Dedifferentiated amniotic fluid mesenchymal stem cell (primary cell): ENCODE data around the gene TBX2.

Source experiments
- DNase-seq: peaks from one replicate; pipeline ENCODE4 v3.0.0-alpha.2; 2016; ENCODE audit errors: extremely low spot score

TBX2 gene

DNA sequence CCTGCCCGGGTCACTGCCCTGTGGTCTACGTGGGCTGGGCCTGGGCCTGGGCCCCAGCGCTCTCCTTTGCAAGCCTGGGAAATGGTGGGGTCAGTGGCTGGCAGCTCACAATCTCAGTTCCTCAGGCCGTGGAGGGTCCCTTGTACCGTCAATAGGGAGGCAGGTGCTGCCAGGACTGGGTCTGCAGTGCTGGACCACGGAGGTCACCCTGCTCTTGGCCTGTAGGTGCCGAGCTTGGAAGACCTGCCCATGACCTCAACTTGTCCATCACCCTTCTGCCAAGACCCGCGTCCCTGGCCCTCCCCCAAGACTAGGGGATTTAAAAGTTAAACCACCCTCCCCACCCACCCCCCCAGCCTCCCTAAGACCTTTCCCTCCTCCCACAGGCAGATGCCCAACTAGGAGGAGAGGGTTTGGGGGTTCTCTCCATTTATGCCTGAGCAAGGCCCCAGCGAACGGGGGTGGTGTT is 2.5 kb downstream of the TBX2 start:
- DNase-seq = no peak

DNA sequence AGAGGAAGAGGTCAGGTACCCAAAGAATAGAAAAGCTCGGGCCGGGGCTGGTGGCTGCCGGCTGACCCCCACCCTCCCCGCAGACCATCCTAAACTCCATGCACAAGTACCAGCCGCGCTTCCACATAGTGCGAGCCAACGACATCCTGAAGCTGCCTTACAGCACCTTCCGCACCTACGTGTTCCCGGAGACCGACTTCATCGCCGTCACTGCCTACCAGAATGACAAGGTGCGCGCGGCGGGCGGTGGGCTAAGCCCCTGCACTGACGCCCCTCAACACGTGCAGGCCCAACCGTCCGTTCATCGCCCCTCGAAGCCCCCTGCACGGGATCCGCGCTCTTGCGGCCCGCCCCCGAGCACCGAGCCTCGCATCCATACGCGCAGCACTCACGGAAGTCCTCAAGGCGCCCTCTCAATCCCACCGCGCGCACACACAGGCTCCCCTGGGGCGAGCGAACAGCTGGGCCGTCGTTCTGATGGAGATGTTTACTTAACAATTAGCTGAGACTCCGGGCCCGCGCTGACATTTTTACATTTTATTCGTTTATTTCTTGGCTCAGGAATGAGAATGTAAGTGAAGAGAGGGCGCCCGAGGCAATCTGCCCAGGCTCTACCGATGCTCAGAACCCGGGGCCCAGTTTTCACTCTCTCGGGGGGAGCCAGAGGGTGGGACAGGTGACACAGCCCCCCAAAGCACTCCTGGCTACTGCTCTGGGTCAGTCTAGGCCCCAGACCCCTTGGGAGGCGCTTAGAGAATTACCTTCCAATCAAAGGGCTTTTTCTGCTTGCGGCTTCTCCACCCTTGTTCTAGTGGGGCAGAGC is 3.5 kb downstream of the TBX2 start:
- DNase-seq = peak; percentile 80

DNA sequence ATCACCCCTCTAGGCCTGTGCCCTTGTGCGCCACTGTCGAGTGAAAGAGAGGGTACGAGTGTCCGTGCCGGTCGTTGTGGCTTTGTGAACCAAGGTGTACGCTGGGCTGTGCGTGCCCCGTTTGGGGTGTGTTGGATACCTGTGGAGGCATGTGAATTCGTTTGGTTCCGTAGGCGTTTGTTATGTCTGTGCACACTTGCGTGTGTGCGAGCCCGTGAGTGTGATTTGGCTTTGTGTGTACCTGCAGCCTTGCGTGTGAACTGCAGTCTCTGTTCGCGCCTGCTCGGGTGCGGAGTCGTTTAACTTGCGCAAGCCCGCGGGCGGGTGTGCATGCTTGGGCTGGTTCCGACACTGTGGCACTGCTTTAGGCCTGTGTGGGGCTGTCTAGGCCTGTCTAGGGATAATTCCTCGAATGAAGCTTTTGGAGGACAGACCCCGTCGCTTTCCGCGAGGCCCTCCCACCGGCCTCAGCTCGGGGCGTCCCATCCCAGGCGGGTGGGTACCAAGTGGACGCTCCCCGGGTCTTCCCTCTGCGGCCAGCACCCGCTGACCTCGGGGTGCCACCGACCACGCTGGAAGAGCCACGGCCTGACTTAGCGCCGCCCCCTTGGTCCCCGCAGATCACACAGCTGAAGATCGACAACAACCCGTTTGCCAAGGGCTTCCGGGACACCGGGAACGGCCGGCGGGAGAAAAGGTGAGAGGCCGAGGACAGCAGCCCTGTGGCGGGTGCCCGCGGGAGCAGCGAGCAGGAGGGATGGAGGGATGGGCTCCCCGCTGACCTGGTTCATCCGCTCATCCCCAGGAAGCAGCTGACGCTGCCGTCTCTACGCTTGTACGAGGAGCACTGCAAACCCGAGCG is 4.4 kb downstream of the TBX2 start:
- DNase-seq = no peak

DNA sequence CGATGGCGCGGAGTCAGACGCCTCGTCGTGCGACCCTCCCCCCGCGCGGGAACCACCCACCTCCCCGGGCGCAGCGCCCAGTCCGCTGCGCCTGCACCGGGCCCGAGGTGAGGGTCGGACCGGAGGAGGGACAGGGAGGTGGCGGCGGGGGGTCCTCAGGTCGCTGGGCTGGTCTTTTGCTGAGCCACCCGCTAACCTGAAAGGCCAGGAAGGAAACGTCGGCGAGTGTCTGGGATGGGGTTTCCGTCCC is 4.9 kb downstream of the TBX2 start:
- DNase-seq = no peak

DNA sequence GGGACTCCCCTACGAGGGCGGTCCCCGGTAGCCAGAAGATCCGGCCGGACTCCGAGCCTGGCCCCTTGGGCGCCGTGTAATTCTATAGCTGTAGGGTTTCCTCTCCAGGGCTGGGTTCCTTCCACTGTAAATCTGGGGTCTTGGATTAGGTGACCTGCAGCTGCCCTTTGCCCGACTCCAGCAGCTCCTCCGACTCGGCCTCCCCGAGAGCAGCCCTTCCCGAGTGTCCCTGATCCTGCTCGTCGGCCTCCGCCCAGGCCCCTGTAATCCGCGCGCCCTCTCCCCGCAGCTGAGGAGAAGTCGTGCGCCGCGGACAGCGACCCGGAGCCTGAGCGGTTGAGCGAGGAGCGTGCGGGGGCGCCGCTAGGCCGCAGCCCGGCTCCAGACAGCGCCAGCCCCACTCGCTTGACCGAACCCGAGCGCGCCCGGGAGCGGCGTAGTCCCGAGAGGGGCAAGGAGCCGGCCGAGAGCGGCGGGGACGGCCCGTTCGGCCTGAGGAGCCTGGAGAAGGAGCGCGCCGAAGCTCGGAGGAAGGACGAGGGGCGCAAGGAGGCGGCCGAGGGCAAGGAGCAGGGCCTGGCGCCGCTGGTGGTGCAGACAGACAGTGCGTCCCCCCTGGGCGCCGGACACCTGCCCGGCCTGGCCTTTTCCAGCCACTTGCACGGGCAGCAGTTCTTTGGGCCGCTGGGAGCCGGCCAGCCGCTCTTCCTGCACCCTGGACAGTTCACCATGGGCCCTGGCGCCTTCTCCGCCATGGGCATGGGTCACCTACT is 5.5 kb downstream of the TBX2 start:
- DNase-seq = no peak

DNA sequence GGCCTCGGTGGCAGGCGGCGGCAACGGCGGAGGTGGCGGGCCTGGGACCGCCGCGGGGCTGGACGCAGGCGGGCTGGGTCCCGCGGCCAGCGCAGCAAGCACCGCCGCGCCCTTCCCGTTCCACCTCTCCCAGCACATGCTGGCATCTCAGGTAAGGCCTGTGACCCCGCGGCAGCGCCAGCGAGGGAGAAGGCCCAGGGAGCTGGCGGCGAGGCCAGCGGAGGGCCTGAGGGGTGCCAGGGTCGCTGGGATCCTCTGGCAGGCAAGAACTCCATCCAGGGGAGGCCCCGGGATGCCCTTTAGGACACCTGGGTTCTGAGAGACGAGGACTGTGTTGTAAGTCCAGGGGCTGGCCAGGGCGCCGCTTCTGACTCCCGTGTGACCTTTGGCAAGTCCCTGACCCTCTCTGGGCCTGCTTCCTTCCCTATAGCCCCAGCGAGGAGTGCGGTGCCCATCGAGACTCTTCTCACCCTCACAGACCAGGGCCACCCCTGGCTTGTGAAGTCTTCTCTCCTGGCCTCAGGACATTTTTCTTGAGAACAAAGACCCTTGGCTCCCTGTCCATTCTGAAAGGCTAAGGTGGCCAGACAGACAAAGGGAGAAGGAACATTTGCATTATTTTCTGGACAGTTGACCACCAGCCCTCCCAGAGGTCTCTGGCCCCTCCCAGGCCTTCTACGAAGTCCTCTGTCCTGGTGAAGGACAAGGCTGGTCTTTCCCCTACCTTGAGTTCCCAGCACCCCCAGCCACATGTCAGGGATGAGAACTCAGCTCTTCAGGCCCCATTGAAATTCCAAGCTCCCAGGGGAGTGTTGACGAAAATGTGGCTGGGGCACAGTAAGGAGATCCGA is 6.3 kb downstream of the TBX2 start:
- no peak for DNase-seq

DNA sequence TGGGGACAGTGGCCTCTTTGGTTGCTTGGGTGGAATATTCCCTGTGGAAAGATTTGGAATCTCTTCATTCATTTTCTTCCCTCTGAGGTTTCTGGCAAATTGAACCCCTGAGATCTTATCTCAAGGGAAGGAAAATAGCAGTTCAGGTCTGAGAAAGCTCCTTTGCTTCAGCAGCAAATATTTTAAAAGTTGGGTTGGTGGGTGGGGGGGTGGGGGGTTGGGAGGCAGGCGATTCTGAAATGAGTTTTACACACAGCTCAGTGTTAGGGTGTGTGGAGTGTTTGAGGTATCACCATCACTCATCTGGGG is 6.8 kb downstream of the TBX2 start:
- DNase-seq = no peak

DNA sequence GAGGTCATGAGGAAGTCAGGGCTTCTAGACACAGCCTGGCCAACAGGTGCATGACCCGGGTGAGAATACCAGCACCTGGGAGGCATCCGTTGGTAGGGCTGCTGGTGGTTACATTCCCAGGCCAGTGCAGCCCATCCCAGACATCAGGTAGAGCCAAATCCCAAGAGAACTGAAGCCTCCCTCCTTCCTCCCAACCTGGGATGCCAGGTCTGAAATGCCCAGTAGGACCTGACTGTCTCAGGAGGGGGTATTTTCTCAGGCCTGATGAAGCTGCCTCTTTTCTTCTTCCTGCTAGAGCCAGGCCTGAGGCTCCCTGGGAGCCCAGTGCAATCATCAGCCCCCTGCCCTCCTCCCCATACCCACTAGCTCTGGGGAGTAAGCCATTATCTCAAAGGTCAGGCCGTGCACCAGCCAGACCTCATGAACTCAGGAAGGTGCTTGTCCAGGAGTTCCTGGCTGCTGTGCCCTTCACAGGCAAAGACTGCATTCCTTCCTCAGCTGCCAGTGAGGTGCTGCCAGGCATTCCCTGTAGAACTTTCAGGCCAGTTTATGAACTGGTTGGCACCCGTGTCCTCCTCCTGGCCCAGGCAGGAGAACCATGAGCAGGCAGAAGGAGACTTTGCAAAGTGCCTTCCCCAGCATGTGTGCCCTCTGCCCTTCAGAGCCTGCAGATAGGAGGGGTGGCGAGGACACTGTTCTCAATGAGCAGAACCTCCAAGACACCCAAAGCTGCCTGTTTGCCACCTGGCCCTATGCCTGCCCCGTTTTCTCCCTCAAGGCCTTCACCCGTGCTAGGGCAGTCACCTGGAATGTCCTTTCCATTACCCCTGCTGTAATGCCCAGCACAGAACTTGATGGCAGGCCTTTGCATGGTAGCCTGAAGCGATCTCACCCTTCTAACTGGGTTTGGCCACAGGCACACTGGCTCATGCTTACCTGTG is 7.6 kb downstream of the TBX2 start:
- no peak for DNase-seq

DNA sequence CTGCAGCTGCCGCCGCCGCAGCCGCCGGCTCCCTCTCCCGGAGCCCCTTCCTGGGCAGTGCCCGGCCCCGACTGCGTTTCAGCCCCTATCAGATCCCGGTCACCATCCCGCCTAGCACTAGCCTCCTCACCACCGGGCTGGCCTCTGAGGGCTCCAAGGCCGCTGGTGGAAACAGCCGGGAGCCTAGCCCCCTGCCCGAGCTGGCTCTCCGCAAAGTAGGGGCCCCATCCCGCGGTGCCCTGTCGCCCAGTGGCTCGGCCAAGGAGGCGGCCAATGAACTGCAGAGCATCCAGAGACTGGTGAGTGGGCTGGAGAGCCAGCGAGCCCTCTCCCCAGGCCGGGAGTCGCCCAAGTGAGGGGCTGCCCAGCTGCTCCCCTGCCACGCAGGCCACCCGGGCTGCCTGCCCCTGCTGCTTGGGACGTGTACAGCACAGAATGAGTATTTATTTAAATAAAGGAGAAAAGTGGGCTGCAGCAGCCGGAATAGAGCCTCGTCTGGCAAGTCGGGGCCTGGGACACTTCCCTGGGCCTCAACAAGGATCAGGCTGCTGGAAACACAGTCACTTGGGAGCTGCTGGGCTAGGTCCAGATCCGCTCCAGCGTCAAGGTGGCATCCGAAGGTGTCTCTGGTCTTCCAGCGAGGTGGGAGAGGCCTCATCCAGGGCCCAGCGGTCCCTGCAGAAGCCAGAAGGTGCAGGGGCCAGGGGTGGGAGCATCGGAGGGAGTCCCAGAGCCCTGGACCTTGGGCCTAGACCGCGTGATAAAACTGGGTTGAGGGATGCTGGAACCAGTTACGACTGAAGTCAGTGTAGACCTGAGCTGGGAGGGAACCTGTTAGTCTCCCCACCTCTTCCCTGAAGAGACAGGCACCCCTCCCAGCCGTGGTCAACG is 8.8 kb downstream of the TBX2 start:
- no peak for DNase-seq

DNA sequence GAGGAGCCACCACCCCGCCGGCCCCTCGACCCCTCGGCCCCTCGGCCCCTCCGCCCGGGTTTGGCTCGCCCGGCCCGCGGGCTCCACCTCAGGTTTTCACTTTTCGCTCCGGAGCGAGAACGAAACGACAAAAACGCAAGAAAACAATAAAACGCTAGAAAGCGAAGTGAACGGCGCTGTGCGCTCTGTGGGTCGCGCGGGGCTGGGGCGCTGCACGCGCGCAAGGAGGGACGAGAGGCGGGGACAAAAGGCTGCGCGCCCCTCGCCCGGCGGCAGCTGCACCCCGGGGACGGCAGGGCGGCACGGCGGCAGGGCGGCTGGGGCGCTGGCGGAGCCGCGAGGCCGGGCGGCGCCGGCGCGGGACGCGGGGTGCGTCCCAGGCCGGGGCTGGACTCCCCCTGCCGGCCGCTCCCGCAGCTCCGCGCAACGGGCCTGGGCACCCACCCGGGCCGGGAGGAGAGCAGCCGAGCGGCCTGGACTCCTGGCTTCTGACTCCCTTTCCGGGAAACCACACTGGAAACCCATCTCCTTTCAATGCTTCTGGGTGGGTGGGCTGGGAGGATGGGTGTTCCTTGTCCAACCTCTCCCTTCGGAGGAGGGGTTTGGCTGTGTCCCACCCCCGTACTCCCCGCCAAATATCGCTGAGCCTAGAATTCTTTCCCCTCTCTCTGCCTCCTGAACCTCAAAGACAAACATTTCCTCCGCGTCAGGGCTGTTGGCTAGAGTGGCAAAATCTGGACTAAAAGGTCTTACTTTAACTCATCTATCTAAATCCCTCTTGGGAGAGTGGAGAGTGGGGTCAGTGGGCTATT is 9.9 kb downstream of the TBX2 start:
- DNase-seq = peak; percentile 68

DNA sequence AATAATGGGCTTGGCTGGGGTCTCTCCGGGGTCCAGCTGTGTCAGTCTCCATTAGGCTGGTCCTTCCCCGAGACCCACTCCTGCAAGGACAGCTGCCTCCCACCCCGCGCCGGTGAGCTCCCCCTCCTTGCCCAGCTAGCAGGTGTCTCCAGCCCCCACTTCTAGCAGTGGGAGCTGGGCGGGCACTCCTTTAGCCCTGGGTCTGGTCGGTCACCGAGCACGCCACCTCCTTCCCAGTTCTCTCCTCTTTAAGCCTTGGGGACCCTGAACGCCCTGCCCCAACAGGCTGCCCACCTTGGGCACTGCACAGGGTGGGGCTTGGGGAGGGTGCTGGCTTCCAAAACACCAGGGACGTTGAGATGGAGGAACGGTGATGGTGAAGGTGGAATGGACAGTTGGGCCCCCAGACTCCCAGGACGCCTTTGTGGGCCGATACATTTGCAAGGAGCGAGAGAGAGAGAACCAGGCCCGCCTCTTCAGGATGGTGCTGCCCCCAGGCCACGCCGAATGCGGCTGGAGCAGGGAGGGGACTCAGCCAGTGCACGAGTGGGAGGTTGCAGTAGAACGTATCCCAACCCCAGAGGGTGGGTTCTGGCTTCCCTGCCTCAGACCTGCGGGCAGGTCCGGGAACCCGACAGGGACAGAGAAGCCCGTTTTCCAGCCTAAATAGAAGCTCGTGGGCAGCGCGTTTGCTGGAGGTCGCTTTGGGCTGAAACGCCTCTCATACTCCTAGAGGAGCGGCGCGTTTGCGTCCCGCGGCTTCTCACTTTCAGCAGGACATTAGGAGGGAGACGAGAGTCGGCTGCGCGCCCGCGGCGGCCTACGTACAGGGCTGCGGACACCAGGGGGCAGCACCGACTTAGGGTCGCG is 10.7 kb downstream of the TBX2 start:
- DNase-seq = peak; percentile 71

DNA sequence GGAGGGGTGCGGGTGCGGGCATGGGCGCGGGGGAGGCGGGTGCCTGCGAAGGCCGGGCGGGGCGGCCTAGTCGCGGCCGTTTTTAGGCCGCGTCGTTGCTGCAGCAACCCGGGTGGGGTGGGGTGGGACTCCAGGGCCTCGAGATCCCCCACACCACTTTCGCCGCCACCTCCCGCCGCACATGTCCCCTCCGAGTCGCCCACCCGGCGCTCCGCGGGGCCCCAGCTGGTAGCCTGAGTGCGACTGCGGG is 11.3 kb downstream of the TBX2 start:
- no peak for DNase-seq

DNA sequence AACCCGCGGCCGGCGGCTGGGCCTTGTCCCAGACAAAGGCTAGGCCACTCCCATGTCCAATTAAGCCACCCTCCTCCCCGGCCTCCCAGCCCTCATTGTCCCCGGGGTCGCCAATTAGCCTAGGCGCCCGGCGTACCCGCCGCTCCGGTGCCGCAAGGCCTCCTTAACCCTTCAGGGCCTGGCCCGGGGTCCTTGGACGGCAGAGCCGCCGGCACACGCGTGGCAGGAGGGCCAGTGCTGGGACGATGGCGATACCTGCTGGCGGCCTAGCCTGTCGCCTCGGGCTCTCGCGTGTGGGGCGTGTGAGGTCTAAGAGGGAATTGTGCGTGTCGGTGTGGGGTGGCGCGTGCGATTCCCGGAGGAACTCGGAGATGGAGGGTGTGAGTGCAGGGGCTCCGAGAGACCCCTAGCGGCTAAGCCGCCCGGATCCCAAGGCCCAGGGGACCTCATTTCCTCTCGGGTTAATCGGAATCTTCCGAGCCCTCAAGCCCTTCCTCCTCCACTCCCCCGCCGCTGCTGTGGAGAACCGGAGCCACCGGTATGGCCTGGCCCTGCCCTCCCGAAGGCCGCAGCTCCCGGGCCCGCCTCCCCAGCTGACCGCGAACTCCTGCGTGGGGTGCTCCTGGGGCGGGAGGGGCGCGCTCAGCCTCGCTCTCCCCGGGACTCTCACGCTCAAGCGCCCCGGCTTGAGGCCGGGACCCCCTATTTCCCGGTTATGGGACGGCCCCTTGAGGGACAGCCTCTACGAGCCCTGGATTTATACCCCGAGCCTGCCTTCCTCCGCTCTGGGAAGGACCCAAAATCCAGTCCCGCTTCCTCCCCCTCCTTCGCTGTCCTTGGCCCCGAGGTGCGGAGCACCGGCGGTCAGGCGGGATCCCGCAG is 11.9 kb downstream of the TBX2 start:
- DNase-seq = peak; percentile 46

DNA sequence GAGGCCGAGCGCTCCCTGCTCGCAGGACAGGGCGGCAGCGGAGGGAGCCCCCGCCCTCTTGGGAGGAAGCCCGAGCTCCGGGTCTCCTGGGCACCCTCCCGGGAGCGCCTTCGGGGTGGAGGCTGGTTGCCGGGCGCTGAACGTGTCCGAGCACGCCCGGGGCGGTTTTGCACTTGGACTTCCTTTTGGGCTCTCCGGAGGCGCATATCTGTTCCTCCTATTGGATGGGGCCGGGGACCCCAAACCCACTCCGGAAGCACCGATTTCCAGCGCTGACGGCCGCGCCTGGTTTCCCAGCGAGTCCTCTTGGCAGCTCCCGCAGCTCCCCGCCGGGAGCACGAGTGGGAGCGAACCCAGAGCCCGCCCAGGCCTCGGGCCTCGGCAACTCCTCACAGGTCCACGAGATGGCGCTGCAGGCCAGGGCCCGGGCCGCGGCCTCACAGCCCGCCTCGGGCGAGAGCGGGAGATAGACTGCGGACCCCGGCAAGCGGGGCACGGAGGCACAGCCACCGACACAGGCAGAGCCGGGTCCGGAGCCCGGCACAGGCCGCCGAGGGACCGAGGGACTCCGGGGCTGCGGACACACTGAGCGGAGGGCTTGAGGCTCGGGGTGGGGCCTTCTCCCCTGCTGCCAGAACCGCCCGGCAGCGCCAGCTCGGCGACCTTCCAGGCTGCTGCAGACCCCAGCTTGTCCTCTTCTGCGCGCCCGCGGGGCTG is 12.7 kb downstream of the TBX2 start:
- DNase-seq = peak; percentile 83

DNA sequence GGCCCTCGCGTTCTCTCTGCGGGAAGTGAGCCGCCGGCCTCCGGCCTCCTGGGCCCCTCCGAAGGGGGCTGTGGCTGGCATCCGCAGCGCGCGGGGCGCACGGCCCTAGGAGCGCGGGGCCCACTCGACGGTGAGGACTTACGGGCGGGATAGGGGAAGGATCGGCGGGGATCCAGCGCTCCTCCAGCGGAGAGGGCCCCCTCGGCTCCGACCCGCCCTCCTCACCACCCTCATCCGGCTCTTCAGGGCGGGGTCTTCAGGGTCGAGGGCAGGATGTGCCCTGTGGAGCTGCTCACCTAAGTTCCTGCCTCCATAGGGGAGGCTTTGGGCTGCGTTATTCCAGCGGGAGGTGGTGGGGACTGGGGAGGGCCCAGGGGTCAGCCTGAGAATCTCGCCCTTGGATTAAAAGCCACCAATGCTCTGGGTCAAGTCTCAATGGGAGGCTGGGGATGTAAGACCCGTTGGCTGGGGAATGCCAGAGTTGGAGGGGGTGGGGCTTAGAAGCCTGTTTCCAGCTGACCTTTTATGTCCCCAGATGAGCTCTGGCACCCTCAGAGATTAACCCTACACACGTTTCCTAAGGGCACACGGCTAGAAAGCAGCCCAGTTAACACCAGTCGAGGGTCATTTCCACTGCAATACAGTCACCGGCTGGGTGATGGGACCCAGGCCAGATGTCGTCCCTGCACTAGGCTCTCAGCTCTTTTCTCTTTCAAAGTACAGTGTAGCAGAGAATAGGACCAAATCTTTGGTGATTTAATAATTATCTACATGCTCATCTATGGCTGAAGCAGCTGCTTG is 13.4 kb downstream of the TBX2 start:
- DNase-seq = no peak
